Measurements from ENCODE around the gene EGLN3.
"Not testable (repeated sequence)": the region's sequence is repeated elsewhere in the genome, so short reads cannot be mapped to it uniquely, and the experiment has no call there.

Gene EGLN3

GRCh38 chr14:33963892-33964291 is 13.0 kb upstream of the EGLN3 start:
- no peak for TF ChIP-seq CTCF (IDR thresholded peaks at IDR 0.05; ENCODE audit: insufficient read depth, low read depth, low read length, missing control alignments)
- no peak for DNase-seq (ENCODE audit: low read depth)
- no peak overlapping the region for H3K4me3 ChIP-seq (ENCODE audit: low read length)

DNA sequence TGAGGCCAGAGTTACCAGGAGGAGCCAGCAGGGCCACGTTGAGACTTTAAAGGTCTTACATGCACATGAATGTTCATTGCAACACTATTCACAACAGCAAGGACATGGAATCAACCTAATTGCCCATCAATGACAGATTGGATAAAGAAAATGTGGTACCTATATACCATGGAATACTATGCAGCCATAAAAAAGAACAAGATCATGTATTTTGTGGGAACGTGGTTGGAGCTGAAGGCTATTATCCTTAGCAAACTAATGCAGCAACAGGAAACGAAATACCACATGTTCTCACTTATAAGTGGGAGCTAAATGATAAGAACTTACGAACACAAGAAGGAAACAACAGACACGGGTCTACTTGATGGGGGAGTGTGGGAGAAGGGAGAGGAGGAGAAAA is 11.6 kb upstream of the EGLN3 start:
- DNase-seq (ENCODE audit: low read depth); H3K4me3 ChIP-seq (ENCODE audit: low read length): not testable (repeated sequence)

- DNase-seq (ENCODE audit: low read depth), result no peak
- TF ChIP-seq CTCF (IDR thresholded peaks at IDR 0.05; ENCODE audit: insufficient read depth, low read depth, low read length, missing control alignments), result no peak
Observed at GRCh38 chr14:33962016-33962415, 11.1 kb upstream of the EGLN3 start.

GRCh38 chr14:33959692-33960151 is 8.8 kb upstream of the EGLN3 start:
- H3K4me3 ChIP-seq (ENCODE audit: low read length), result no peak overlapping the region
- no peak for TF ChIP-seq CTCF (IDR thresholded peaks at IDR 0.05; ENCODE audit: insufficient read depth, low read depth, low read length, missing control alignments)
- DNase-seq (ENCODE audit: low read depth), result no peak

More at GRCh38 chr14:33962016-33962415, 11.1 kb upstream of the EGLN3 start:
- no peak overlapping the region for H3K4me3 ChIP-seq (ENCODE audit: low read length)

DNA sequence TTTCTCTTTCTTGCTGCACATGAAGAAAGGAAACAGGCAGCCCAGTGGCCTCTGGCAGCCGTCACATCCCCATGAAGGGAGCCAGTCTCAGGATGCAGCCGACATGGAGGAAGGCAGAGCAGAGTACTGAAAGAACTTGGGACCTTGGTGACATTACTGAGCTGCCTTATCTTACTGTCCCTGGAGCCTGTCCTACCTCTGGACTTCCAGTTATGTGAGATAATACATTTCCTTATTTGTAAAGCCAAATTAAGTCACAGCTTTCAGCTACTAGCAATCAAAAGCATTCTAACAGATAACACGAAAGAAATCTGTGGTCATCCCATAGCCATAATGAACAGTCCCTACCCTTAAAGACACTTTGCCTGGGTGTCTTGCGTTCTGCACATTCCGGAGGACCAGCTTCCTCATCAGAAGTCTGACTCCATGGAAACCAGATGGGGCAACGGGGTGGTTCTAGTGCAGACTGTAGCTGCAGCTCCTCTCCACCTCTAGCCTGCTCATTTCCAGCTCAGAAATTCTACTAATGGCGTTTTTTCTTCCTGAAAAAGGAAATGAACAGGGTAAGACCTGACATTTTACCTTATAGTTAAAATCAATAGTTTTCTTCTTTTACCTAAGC is 7.8 kb upstream of the EGLN3 start:
- no peak for DNase-seq (ENCODE audit: low read depth)
- no peak overlapping the region for H3K4me3 ChIP-seq (ENCODE audit: low read length)
- TF ChIP-seq CTCF (IDR thresholded peaks at IDR 0.05; ENCODE audit: insufficient read depth, low read depth, low read length, missing control alignments), result no peak

GRCh38 chr14:33957993-33958392 is 7.1 kb upstream of the EGLN3 start:
- no peak overlapping the region for H3K4me3 ChIP-seq (ENCODE audit: low read length)
- no peak for TF ChIP-seq CTCF (IDR thresholded peaks at IDR 0.05; ENCODE audit: insufficient read depth, low read depth, low read length, missing control alignments)
- DNase-seq (ENCODE audit: low read depth), result no peak

DNA sequence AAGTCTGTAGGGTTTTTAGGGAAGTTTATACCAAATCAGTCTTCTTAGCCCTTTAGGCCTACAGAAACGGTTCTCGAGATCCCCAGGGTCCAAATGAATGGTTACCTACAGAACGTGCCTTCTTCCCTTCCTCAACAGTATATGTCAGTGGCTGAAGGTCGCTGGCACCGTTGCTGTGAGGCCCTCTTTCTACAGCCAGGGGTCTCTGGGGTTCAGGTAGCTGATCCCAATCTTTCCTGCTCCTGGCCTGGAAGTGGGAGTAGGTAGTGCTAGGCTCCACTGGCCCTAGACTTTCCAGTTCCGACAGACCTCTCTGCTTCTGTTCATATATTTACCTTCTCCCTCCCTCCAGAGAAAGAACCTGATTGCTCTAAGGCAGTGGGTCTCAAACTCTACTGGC is 6.4 kb upstream of the EGLN3 start:
- TF ChIP-seq CTCF (IDR thresholded peaks at IDR 0.05; ENCODE audit: insufficient read depth, low read depth, low read length, missing control alignments), result no peak
- H3K4me3 ChIP-seq (ENCODE audit: low read length), result no peak overlapping the region
- no peak for DNase-seq (ENCODE audit: low read depth)

All from epithelial cell of esophagus (primary cell).